HG03442 (cell line): Measurements from ENCODE around the gene MYOF.

ENCODE experiments used
- ATAC-seq: cut with Tn5 transposase; IDR thresholded peaks from one replicate; pipeline ENCODE4 v1.9.1; 2021; ENCODE audit warnings: mild to moderate bottlenecking, moderate library complexity; ENCODE audit not compliant: unreplicated experiment

The MYOF gene

DNA sequence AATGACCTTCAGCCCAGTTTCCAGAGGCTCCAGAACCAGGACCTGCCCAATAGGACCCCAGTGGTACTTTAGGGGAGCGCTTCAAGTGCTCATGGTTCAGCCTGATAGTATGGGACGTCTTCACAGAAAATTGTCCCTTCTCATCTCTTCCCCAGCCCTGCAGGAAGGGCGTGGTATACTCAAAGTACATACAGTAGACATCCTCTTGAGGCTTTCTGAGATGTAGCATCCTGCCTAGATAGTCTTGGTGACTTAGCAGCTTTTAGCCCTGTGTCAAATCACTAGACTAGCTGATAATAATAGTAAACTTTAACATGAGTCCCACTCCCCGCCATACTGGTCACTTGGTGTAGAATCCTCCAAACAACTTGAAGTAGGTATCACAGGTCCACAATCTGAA lies 215.3 kb downstream of the MYOF start:
- no peak for ATAC-seq

DNA sequence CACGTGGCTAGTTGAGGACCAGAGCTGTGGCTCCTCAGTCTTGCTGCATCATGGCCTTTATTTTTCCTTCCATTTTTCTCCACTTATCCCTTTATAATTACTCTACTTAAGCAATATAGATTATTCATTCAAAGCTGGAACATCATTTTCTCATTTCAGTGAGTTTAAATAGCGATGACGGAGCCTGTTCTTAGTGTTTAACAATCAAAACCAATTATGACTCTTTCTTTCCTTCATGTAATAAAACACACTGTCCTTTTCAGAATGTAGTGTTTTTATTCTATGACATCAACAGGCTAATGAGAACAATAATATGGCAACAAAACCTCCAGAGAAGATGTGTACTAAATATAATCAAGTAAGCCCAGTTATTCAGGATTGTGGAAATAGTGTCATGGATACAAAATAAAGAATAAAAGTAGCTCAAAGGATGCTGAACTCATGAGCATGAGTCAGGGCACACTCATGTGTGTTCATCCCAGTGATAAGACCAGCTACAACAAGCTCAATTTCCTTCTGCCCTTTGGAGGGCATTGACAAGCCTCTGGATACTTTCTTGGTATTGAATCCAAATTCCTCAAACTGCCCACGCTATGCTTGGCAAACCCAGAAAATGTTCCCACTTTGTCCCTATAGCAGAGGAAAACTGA lies 220.0 kb downstream of the MYOF start:
- ATAC-seq = no peak

GRCh38 chr10:93261089-93261488 lies 221.0 kb downstream of the MYOF start:
- no peak for ATAC-seq

- ATAC-seq = no peak
Measured at GRCh38 chr10:93259126-93259525, 223.0 kb downstream of the MYOF start.
